Calu3 (cell line): ENCODE results near the gene IFITM10. TPM values are rescaled to one million over a fixed set of nuclear protein-coding genes. Genes with fewer than 3 reads are reported as not detected.
"Not testable (repeated sequence)": the region's sequence is repeated elsewhere in the genome, so short reads cannot be mapped to it uniquely, and the experiment has no call there.

Experiments
- BruUV-seq: library from RNA; stranded (reverse); fragments of 400-500 nt; replicated peaks from 2 replicates; lab custom pipeline; 2021; lab: Mats Ljungman, UMichigan
- CTCF ChIA-PET: fragments of 300-600 bp; sonication (Branson Sonifier 250); formaldehyde crosslinking; loops from one replicate; lab custom pipeline; 2022; ENCODE audit warnings: antibody characterized with exemption; lab: Charles Lee
- DNase-seq: peaks from one replicate; pipeline ENCODE4 v3.0.0; 2022
- H3K27ac Mint-ChIP-seq: one replicate; pipeline ENCODE4 v1.8.0; 2022; ENCODE audit warnings: mixed read lengths; ENCODE audit not compliant: unreplicated experiment
- H3K27me3 Mint-ChIP-seq: one replicate; pipeline ENCODE4 v1.8.0; 2022; ENCODE audit warnings: mixed read lengths; ENCODE audit not compliant: unreplicated experiment
- H3K36me3 Mint-ChIP-seq: one replicate; pipeline ENCODE4 v1.8.0; 2022; ENCODE audit warnings: mild to moderate bottlenecking, moderate library complexity, mixed read lengths; ENCODE audit not compliant: insufficient read depth, unreplicated experiment
- H3K4me1 Mint-ChIP-seq: one replicate; pipeline ENCODE4 v1.8.0; 2022; ENCODE audit warnings: mild to moderate bottlenecking, low read depth, mixed read lengths; ENCODE audit not compliant: unreplicated experiment
- H3K4me3 Mint-ChIP-seq: one replicate; pipeline ENCODE4 v1.8.0; 2022; ENCODE audit warnings: mild to moderate bottlenecking, low read depth, moderate library complexity, mixed read lengths; ENCODE audit not compliant: unreplicated experiment
- H3K9me3 Mint-ChIP-seq: one replicate; pipeline ENCODE4 v1.8.0; 2022; ENCODE audit warnings: low read depth, mixed read lengths; ENCODE audit not compliant: unreplicated experiment
- intact Hi-C: fragments of 100-400 bp; cut with micrococcal nuclease; formaldehyde crosslinking; loops from one replicate; pipeline ENCODE4 v1.10.0; 2022; ENCODE audit not compliant: unreplicated experiment
- total RNA-seq: library from RNA; stranded (reverse); gene quantifications from 2 replicates; pipeline ENCODE4 v1.2.3, GENCODE V29; 2022
- TF ChIP-seq, protein P1 (sequence below): fragments of 200-600 bp; IDR thresholded peaks from one replicate; pipeline ENCODE4 v1.8.0; 2022; ENCODE audit warnings: antibody characterized with exemption; ENCODE audit not compliant: unreplicated experiment

The IFITM10 gene
- total RNA-seq, 1 experiment from 2014 or later, result 3.3 TPM

DNA sequence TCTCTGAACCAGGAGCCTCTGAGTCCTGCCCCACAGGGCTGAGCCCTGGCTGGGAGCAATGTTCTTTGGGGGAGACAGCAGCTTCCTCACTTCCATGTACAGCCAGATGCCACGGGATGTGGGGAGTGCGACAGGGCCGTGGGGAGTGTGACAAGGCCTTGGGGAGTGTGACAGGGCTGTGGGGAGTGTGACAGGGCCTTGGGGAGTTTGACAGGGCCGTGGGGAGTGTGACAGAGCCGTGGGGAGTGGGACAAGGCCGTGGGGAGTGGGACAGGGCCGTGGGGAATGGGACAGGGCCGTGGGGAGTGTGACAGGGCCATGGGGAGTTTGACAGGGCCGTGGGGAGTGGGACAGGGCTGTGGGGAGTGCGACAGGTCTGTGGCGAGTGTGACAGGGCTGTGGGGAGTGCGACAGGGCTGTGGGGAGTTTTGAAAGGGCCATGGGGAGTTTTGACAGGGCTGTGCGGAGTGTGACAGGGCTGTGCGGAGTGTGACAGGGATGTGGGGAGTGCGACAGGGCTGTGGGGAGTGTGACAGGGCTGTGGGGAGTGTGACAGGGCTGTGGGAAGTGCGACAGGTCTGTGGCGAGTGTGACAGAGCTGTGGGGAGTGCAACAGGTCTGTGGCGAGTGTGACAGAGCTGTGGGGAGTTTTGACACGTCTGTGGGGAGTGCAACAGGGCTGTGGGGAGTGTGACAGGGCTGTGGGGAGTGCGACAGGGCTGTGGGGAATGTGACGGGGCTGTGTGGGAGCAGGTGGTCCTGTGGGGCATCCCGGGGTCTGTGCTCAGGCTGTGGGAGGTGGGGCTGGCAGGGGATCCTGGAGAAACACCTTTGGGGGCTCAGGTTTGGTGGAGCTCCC is 60.0 kb downstream of the IFITM10 start:
- CTCF ChIA-PET, result interaction anchor here (0.8 to 1.7 kb wide), 2 partner anchors 142 to 460 kb away, joined by 3 to 6 read pairs; no protein-coding TSS in a partner anchor
- intact Hi-C loops, result loop anchor here (5.0 kb wide), 1 partner anchor 462 kb away; no protein-coding TSS in a partner anchor
- H3K36me3 Mint-ChIP-seq, result peaks cover 9% of the 10 kb centered on the region
- no peak overlapping the region for H3K27ac Mint-ChIP-seq
- H3K4me1 Mint-ChIP-seq, result peaks cover 16% of the 10 kb centered on the region
- H3K27me3 Mint-ChIP-seq, result peaks cover 67% of the 10 kb centered on the region
- DNase-seq, result no peak
- BruUV-seq, result no TSS peak
- H3K9me3 Mint-ChIP-seq, result no peaks in the 10 kb centered on the region
- TF ChIP-seq, protein P1, sequence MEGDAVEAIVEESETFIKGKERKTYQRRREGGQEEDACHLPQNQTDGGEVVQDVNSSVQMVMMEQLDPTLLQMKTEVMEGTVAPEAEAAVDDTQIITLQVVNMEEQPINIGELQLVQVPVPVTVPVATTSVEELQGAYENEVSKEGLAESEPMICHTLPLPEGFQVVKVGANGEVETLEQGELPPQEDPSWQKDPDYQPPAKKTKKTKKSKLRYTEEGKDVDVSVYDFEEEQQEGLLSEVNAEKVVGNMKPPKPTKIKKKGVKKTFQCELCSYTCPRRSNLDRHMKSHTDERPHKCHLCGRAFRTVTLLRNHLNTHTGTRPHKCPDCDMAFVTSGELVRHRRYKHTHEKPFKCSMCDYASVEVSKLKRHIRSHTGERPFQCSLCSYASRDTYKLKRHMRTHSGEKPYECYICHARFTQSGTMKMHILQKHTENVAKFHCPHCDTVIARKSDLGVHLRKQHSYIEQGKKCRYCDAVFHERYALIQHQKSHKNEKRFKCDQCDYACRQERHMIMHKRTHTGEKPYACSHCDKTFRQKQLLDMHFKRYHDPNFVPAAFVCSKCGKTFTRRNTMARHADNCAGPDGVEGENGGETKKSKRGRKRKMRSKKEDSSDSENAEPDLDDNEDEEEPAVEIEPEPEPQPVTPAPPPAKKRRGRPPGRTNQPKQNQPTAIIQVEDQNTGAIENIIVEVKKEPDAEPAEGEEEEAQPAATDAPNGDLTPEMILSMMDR, result no peak
- no peak overlapping the region for H3K4me3 Mint-ChIP-seq

GRCh38 chr11:1689250-1690166 is 60.9 kb downstream of the IFITM10 start:
- H3K27me3 Mint-ChIP-seq, result peaks cover 73% of the 10 kb centered on the region
- H3K4me1 Mint-ChIP-seq, result peaks cover 16% of the 10 kb centered on the region
- BruUV-seq, H3K36me3 Mint-ChIP-seq, H3K4me3 Mint-ChIP-seq, H3K27ac Mint-ChIP-seq, CTCF ChIA-PET, DNase-seq, H3K9me3 Mint-ChIP-seq: not testable (repeated sequence)
- intact Hi-C loops, result loop anchor here (5.0 kb wide), 1 partner anchor 463 kb away; no protein-coding TSS in a partner anchor

- BruUV-seq, CTCF ChIA-PET, H3K27ac Mint-ChIP-seq, H3K4me3 Mint-ChIP-seq, DNase-seq, H3K36me3 Mint-ChIP-seq, H3K4me1 Mint-ChIP-seq, H3K9me3 Mint-ChIP-seq, intact Hi-C loops: not testable (repeated sequence)
- peaks cover 73% of the 10 kb centered on the region for H3K27me3 Mint-ChIP-seq
Observed at GRCh38 chr11:1688336-1688947, 62.0 kb downstream of the IFITM10 start.

DNA sequence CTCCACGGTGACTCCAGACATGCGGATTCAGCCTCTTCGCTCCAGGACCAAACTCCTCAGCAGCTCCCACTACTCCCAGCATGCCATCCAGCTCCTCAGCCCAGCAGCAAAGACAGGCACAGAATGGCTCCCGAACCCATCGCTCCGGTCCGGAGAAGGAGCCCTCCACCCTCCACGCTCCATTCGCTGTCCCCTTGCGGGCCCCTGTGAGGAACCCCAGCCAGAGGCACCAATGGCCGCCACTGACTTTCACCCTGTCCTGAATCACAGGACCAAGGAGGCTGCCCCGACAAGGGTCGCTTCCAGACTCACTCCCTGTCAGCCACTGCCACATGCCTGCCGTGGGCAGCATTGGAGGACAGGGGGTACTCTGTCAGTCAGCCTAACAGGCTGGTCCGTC is 64.2 kb downstream of the IFITM10 start:
- DNase-seq, H3K36me3 Mint-ChIP-seq, CTCF ChIA-PET, BruUV-seq, H3K9me3 Mint-ChIP-seq, H3K4me1 Mint-ChIP-seq, intact Hi-C loops, H3K27ac Mint-ChIP-seq, H3K4me3 Mint-ChIP-seq: not testable (repeated sequence)
- H3K27me3 Mint-ChIP-seq, result peaks cover 74% of the 10 kb centered on the region

GRCh38 chr11:1684886-1685874 is 65.2 kb downstream of the IFITM10 start:
- H3K9me3 Mint-ChIP-seq, BruUV-seq, H3K36me3 Mint-ChIP-seq, H3K27ac Mint-ChIP-seq, H3K4me3 Mint-ChIP-seq, intact Hi-C loops, DNase-seq, CTCF ChIA-PET, H3K4me1 Mint-ChIP-seq: not testable (repeated sequence)
- H3K27me3 Mint-ChIP-seq, result peaks cover 64% of the 10 kb centered on the region

DNA sequence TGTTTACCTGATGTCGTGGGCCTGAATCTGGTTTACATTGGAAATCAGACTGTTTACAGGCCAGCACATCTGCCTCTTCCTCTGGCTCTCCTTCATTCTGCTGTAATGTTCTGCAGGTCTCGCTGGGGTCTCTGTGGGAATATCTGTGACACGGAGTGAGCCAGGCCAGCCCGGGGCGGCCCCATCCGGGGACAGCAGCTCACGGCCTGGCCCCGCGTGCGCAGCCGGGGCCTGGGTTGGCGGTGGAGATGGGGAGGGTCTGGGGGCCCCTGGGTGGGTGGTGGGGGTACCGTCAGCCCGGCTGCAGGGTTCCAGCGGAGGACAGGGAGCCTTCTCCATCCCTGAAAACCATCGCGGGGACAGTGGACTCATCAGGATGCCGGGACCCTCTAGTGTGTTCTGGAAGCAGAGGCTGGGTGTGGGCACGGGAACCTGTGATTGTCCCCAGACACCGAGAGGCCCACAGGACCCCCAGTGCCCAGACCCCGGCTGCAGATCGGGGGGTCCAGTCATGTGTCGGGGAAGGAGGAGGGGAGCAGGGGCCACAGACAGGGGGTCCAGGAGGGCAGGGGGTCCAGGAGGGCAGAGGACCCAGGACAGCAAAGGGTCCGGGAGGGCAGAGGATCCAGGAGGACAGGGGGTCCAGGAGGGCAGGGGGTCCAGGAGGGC is 66.4 kb downstream of the IFITM10 start:
- not testable (repeated sequence) for DNase-seq, H3K4me1 Mint-ChIP-seq

GRCh38 chr11:1683216-1683615 is 67.2 kb downstream of the IFITM10 start:
- CTCF ChIA-PET, H3K36me3 Mint-ChIP-seq, BruUV-seq, DNase-seq, intact Hi-C loops, H3K4me1 Mint-ChIP-seq, H3K27ac Mint-ChIP-seq, H3K9me3 Mint-ChIP-seq, H3K4me3 Mint-ChIP-seq: not testable (repeated sequence)
- peaks cover 48% of the 10 kb centered on the region for H3K27me3 Mint-ChIP-seq

More for the DNA sequence above, 66.4 kb downstream of the IFITM10 start:
- CTCF ChIA-PET, BruUV-seq, H3K4me3 Mint-ChIP-seq, H3K27ac Mint-ChIP-seq, H3K9me3 Mint-ChIP-seq, intact Hi-C loops, H3K36me3 Mint-ChIP-seq: not testable (repeated sequence)
- peaks cover 53% of the 10 kb centered on the region for H3K27me3 Mint-ChIP-seq
